Measurements from ENCODE around the gene EN1.

DNA sequence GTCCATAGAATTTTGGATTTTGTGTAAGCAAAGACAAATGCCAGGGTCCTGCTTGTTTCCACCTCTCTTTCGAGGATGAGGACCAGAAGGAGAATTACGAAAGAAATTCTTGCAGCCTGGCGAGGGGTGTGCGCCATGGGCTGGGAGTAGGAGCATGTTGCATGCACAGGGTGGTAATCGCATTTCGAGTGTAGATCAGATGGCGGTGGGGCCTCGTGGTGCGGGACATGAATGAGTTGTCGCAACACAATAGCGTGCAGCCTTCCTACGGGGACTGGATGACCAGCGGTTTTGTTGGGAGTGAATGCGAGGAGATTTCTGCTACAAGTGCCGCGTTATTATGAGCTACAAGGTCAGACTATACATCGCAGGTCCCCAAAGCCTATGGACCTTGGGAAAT, 4.2 kb upstream of the EN1 start:
- TF ChIP-seq POLR2A (IDR thresholded peaks at IDR 0.05; ENCODE audit: low read depth, low read length) (no peak), POLR2AphosphoS5 (IDR thresholded peaks at IDR 0.05; ENCODE audit: low read depth, low read length) (no peak)
